ENCODE data around the gene FLOT2.

- TF ChIP-seq, protein P1, sequence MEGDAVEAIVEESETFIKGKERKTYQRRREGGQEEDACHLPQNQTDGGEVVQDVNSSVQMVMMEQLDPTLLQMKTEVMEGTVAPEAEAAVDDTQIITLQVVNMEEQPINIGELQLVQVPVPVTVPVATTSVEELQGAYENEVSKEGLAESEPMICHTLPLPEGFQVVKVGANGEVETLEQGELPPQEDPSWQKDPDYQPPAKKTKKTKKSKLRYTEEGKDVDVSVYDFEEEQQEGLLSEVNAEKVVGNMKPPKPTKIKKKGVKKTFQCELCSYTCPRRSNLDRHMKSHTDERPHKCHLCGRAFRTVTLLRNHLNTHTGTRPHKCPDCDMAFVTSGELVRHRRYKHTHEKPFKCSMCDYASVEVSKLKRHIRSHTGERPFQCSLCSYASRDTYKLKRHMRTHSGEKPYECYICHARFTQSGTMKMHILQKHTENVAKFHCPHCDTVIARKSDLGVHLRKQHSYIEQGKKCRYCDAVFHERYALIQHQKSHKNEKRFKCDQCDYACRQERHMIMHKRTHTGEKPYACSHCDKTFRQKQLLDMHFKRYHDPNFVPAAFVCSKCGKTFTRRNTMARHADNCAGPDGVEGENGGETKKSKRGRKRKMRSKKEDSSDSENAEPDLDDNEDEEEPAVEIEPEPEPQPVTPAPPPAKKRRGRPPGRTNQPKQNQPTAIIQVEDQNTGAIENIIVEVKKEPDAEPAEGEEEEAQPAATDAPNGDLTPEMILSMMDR (optimal IDR thresholded peaks at IDR 0.05 in 1 of 3, IDR thresholded peaks at IDR 0.05 in 1 of 3, conservative IDR thresholded peaks at IDR 0.05 in 1 of 3; ENCODE audit: extremely low read depth in 1 of 3, insufficient read depth in 2 of 3, low read length in 3 of 3) = no peak
- TF ChIP-seq EZH2 (IDR thresholded peaks at IDR 0.05; ENCODE audit: low read length) = no peak
These were observed 12.2 kb downstream of the FLOT2 start for GRCh38 chr17:28885363-28885762.

Data from keratinocyte (primary cell).